Testis (tissue), 5 donors: ENCODE measurements around the gene MYEOV. TPM values are rescaled to one million over a fixed set of nuclear protein-coding genes. Genes with fewer than 3 reads are reported as not detected.

ENCODE experiments used
- DNase-seq: peaks from one replicate; pipeline ENCODE4 v3.0.0-alpha.2; 2019
- H3K27ac ChIP-seq, 2 donors: fragments of 200-600 bp; sonication (generic); one replicate each; pipeline ENCODE4 v1.5.1; 2019
- H3K27me3 ChIP-seq: fragments of 200-600 bp; sonication (generic); one replicate; pipeline ENCODE4 v1.5.1; 2019
- H3K36me3 ChIP-seq: fragments of 200-600 bp; sonication (generic); one replicate; pipeline ENCODE4 v1.5.1; 2017; ENCODE audit warnings: low read depth; ENCODE audit errors: missing control alignments
- H3K4me1 ChIP-seq: fragments of 200-600 bp; sonication (generic); one replicate; pipeline ENCODE4 v1.5.1; 2019
- H3K4me3 ChIP-seq, 2 donors: fragments of 200-600 bp; sonication (generic); one replicate each; pipeline ENCODE4 v1.5.1; 2017 to 2019
- H3K9me3 ChIP-seq: fragments of 200-600 bp; sonication (generic); one replicate; pipeline ENCODE4 v1.5.1; 2017
- CTCF ChIP-seq, 3 experiments: fragments of 450-650 bp in 2 of 3; fragments of 200-600 bp in 1 of 3; sonication (generic) in 1 of 3; IDR thresholded peaks; one replicate each; pipeline ENCODE4 v1.5.1; 2016 to 2019; ENCODE audit warnings: antibody characterized with exemption in 3 of 3, mild to moderate bottlenecking in 2 of 3, moderate library complexity in 1 of 3
- POLR2A ChIP-seq: fragments of 450-650 bp; IDR thresholded peaks from one replicate; pipeline ENCODE4 v1.6.1; 2017; ENCODE audit warnings: antibody characterized with exemption, mild to moderate bottlenecking, moderate library complexity
- WGBS, 2 donors: methylation state at CpG; one replicate each; pipeline ENCODE4 v1.1.5; 2018; 5-methylcytosine and 5-hydroxymethylcytosine counted together
- intact Hi-C: fragments of 100-400 bp; cut with DNase I; formaldehyde crosslinking; loops from one replicate; pipeline ENCODE4 v1.15.1; 2023; ENCODE audit warnings: low total_unique reads
- long read RNA-seq, 2 donors: transcript quantifications; one replicate each; lab custom pipeline, GENCODE V29; 2026
- polyA plus RNA-seq: library from polyadenylated mRNA; stranded (reverse); fragments of 350-450 nt; fragmentation: Illumina TruSeq; extraction: RNeasy Lipid Tissue Mini Kit (QIAGEN cat#74804); gene quantifications from one replicate; pipeline ENCODE4 v1.2.3, GENCODE V29; 2014; ENCODE audit warnings: low read depth, low replicate concordance; ENCODE audit not compliant: insufficient read depth
- total RNA-seq, 2 donors: library from RNA; depleted of rRNA; stranded (reverse); fragments of >200 nt; gene quantifications; one replicate each; pipeline ENCODE4 v1.2.3, GENCODE V29; 2016

The MYEOV gene
- total RNA-seq (1 to 10 TPM in 1 of 2 donors, under 1 TPM in 1; 0.43 to 1.1 TPM), polyA plus RNA-seq (1.1 TPM)
- long read RNA-seq, donor 1: 0 reads
- long read RNA-seq, donor 2: 0 reads

DNA sequence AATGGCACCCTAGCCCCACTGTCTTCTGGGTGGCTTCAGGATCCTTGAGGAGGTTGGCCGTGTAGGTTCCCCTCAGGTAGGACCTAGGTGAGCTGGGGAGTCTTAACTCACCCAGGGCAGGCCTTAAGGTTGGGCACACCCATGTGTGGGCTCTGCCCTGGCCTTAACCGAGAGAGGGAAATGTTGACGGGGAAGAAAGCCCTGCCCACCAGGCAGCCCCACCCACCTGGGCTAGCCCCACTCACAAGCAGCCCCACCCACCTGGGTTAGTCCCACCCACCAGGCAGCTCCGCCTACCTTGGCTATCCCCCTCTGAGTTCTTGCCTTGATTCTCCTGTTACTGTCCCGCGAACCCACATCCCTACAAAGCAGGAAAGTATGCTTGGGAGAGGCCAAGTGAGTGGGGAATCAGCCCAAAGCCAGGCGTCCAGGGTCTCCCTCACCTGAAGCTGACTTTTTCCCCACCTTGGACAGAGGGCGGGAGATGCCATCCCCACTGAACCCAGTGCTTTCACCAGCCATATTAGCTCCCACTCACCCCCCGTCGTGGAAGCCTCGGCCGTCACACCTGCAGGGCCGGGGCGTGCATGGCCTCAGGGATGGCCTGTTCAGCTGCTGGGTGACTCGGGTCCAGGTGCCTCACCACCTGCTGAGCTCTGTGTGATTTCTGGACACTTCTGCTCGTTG is at the start of gene MYEOV:
Gene MYEOV (plus strand): TSS at position 337 of the 687 bp plus-strand sequence. CDS start 1,200 bp downstream, outside the sequence.
- no peak for DNase-seq
- H3K36me3 ChIP-seq: no peaks in the 10 kb centered on the region
- H3K9me3 ChIP-seq: no peaks in the 10 kb centered on the region
- H3K4me1 ChIP-seq: peaks cover 3% of the 10 kb centered on the region
- no peak for TF ChIP-seq CTCF (IDR thresholded peaks at IDR 0.05)
- TF ChIP-seq POLR2A: no peak
- 72 to 80% methylated on average over 10 to 16 of the region's 16 CpGs for WGBS, 2 donors
- intact Hi-C loops: loop anchor here (10.0 kb wide), 1 partner anchor 341 kb away; no protein-coding TSS in a partner anchor
- no peaks in the 10 kb centered on the region for H3K27me3 ChIP-seq
- no peak within 1 kb of the TSS for H3K27ac ChIP-seq
- H3K4me3 ChIP-seq: no peak within 1 kb of the TSS

- DNase-seq: no peak
- intact Hi-C loops: no loop called here
- H3K27ac ChIP-seq: no peak overlapping the region
- H3K4me3 ChIP-seq: no peak overlapping the region
- H3K4me1 ChIP-seq: no peaks in the 10 kb centered on the region
- H3K9me3 ChIP-seq: no peaks in the 10 kb centered on the region
- WGBS, 2 donors: 92 to 94% methylated on average over 2 to 3 of the region's 3 CpGs
- H3K27me3 ChIP-seq: no peaks in the 10 kb centered on the region
- H3K36me3 ChIP-seq: no peaks in the 10 kb centered on the region
- TF ChIP-seq CTCF (IDR thresholded peaks at IDR 0.05) (no peak), POLR2A (no peak)
Observed at GRCh38 chr11:69244266-69244665, 49.7 kb upstream of the MYEOV start.

DNA sequence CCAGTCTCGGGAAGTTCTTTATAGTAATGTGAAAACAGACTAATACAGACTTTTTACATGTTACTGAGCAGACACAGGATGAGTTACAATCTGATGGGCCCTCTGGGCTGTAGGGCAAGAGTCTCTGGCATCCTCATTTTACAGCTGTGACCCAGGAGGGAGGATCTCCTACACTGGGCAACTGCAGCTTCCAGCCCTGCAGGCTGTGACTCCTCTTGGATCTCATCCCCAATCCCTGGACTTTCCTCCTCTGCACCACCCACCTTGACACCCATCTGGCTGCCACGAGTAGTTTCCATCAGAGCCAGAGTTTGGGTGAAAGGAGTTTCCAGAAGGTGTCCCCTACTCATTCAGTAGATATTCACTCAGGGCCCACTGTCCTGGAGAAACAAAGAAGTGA is 48.9 kb upstream of the MYEOV start:
- peak; percentile 1 for DNase-seq
- H3K27me3 ChIP-seq: no peaks in the 10 kb centered on the region
- H3K4me3 ChIP-seq: no peak overlapping the region
- H3K27ac ChIP-seq: no peak overlapping the region
- no peaks in the 10 kb centered on the region for H3K4me1 ChIP-seq
- H3K36me3 ChIP-seq: no peaks in the 10 kb centered on the region
- no peaks in the 10 kb centered on the region for H3K9me3 ChIP-seq
- TF ChIP-seq POLR2A: no peak
- no peak for TF ChIP-seq CTCF (IDR thresholded peaks at IDR 0.05)
- intact Hi-C loops: no loop called here
- WGBS, 2 donors: 78 to 95% methylated on average over 2 of the region's 2 CpGs

- no peaks in the 10 kb centered on the region for H3K4me1 ChIP-seq
- TF ChIP-seq POLR2A (no peak), CTCF (IDR thresholded peaks at IDR 0.05) (no peak)
- H3K36me3 ChIP-seq: no peaks in the 10 kb centered on the region
- H3K4me3 ChIP-seq: no peak overlapping the region
- no peaks in the 10 kb centered on the region for H3K27me3 ChIP-seq
- intact Hi-C loops: no loop called here
- 76 to 78% methylated on average over 16 of the region's 16 CpGs for WGBS, 2 donors
- no peak overlapping the region for H3K27ac ChIP-seq
- no peaks in the 10 kb centered on the region for H3K9me3 ChIP-seq
- DNase-seq: peak; percentile 5
Observed at GRCh38 chr11:69245491-69246345, 48.2 kb upstream of the MYEOV start.
